ENCODE results near the gene CYP4F3.
"Not testable (repeated sequence)": the region's sequence is repeated elsewhere in the genome, so short reads cannot be mapped to it uniquely, and the experiment has no call there.

DNA sequence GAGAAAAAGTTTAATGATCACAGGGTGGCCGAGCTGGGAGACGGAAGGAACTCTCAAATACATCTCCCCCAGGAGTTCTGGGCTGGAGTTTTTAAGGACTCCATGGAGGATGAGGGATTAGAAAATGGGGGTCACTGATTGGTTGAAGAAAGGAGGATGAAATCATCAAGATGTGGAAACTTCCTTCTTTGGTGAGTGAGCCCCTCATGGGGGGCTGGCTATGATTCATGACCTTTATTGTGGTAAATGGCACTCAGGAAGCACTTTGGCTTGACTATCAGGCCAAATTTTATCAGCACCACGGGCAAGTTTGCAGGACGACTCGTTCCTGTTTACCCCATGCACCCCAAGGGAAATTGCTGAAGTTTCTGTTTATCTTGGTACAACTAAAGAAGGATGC is 48.2 kb upstream of the CYP4F3 start:
- TF ChIP-seq ZNF70 (CRISPR knock-in tag; IDR thresholded peaks at IDR 0.05); ZNF565 (CRISPR knock-in tag; conservative IDR thresholded peaks at IDR 0.05; ENCODE audit: low read depth); ESRRG (CRISPR knock-in tag; IDR thresholded peaks at IDR 0.05); ZFP30 (CRISPR knock-in tag; IDR thresholded peaks at IDR 0.05); ZC3H10 (CRISPR knock-in tag; IDR thresholded peaks at IDR 0.05); ZNF8 (CRISPR knock-in tag; IDR thresholded peaks at IDR 0.05); ZFP3 (CRISPR knock-in tag; IDR thresholded peaks at IDR 0.05); TCF4 (CRISPR knock-in tag; IDR thresholded peaks at IDR 0.05; ENCODE audit: borderline replicate concordance): not testable (repeated sequence)
- TF ChIP-seq, protein P1, sequence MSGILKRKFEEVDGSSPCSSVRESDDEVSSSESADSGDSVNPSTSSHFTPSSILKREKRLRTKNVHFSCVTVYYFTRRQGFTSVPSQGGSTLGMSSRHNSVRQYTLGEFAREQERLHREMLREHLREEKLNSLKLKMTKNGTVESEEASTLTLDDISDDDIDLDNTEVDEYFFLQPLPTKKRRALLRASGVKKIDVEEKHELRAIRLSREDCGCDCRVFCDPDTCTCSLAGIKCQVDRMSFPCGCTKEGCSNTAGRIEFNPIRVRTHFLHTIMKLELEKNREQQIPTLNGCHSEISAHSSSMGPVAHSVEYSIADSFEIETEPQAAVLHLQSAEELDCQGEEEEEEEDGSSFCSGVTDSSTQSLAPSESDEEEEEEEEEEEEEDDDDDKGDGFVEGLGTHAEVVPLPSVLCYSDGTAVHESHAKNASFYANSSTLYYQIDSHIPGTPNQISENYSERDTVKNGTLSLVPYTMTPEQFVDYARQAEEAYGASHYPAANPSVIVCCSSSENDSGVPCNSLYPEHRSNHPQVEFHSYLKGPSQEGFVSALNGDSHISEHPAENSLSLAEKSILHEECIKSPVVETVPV (CRISPR knock-in tag; IDR thresholded peaks at IDR 0.05) = not testable (repeated sequence)
- TF ChIP-seq, protein P2, sequence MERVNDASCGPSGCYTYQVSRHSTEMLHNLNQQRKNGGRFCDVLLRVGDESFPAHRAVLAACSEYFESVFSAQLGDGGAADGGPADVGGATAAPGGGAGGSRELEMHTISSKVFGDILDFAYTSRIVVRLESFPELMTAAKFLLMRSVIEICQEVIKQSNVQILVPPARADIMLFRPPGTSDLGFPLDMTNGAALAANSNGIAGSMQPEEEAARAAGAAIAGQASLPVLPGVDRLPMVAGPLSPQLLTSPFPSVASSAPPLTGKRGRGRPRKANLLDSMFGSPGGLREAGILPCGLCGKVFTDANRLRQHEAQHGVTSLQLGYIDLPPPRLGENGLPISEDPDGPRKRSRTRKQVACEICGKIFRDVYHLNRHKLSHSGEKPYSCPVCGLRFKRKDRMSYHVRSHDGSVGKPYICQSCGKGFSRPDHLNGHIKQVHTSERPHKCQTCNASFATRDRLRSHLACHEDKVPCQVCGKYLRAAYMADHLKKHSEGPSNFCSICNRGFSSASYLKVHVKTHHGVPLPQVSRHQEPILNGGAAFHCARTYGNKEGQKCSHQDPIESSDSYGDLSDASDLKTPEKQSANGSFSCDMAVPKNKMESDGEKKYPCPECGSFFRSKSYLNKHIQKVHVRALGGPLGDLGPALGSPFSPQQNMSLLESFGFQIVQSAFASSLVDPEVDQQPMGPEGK (CRISPR knock-in tag; IDR thresholded peaks at IDR 0.05; ENCODE audit: borderline replicate concordance) = not testable (repeated sequence)

Measured in SK-N-SH treated with all-trans-retinoic acid at 6 μM for 48 hours (cell line).